Small intestine (tissue), 7 donors: ENCODE results near the gene SOX30. TPM values are rescaled to one million over a fixed set of nuclear protein-coding genes. Genes with fewer than 3 reads are reported as not detected.

Experiments
- DNase-seq, 2 donors: peaks; one replicate each; pipeline versions ENCODE4 v3.0.0 to v3.0.0-alpha.2; 2013
- FAIRE-seq: peaks from 2 replicates; lab custom pipeline; 2012; peaks lifted over from hg19 to GRCh38; lab: Jason Lieb, UNC
- H3K27ac ChIP-seq, 3 donors: one replicate each; pipeline ENCODE4 v1.5.1; 2013; ENCODE audit warnings: low read length in 2 of 3, mild to moderate bottlenecking in 2 of 3, control low read depth in 1 of 3, inconsistent platforms in 1 of 3, low read depth in 1 of 3, moderate library complexity in 1 of 3
- H3K27me3 ChIP-seq, 3 donors: one replicate each; pipeline ENCODE4 v1.6.1; 2013; ENCODE audit warnings: low read length in 3 of 3, inconsistent platforms in 1 of 3; ENCODE audit not compliant: control insufficient read depth in 3 of 3, insufficient read depth in 3 of 3
- H3K36me3 ChIP-seq, 3 donors: one replicate each; pipeline ENCODE4 v1.6.1; 2013; ENCODE audit warnings: low read length in 3 of 3, inconsistent platforms in 1 of 3, low read depth in 1 of 3, mild to moderate bottlenecking in 1 of 3, moderate library complexity in 1 of 3; ENCODE audit not compliant: control insufficient read depth in 3 of 3, insufficient read depth in 2 of 3
- H3K4me1 ChIP-seq, 3 donors: one replicate each; pipeline ENCODE4 v1.6.1; 2013; ENCODE audit warnings: low read length in 2 of 3, inconsistent platforms in 1 of 3, low read depth in 1 of 3, mild to moderate bottlenecking in 1 of 3, moderate library complexity in 1 of 3; ENCODE audit not compliant: control insufficient read depth in 3 of 3, insufficient read depth in 2 of 3
- H3K4me3 ChIP-seq, 3 donors: one replicate each; pipeline ENCODE4 v1.5.1; 2013; ENCODE audit warnings: low read length in 3 of 3, control low read depth in 1 of 3, inconsistent platforms in 1 of 3, low read depth in 1 of 3, mild to moderate bottlenecking in 1 of 3, moderate library complexity in 1 of 3
- H3K9me3 ChIP-seq, 2 donors: one replicate each; pipeline ENCODE4 v1.6.1; 2013; ENCODE audit warnings: low read depth in 1 of 2, low read length in 1 of 2; ENCODE audit not compliant: control insufficient read depth in 2 of 2, insufficient read depth in 1 of 2
- WGBS, 3 donors: extraction: QIAGEN DNeasy Blood & Tissue Kit; methylation state at CpG; one replicate each; pipeline ENCODE4 v1.1.7; 2013; 5-methylcytosine and 5-hydroxymethylcytosine counted together
- polyA plus RNA-seq, 4 donors: library from polyadenylated mRNA; stranded (reverse) in 3 of 4; unstranded in 1 of 4; fragments of 200-250 nt in 3 of 4; fragments of 120-200 nt in 1 of 4; gene quantifications; one replicate each; pipeline versions ENCODE4 v1.2.1 to v1.2.3, GENCODE V29; 2013
- donor health status: healthy with polysubstance abuse.
- donor health status: control.
- donor health status: control.
- donor health status: Bipolar disorder and iron deficiency.
- donor health status: healthy.

Gene SOX30
- polyA plus RNA-seq, 4 donors: 0.15 to 0.96 (median 0.22) TPM; not detected in 1

DNA sequence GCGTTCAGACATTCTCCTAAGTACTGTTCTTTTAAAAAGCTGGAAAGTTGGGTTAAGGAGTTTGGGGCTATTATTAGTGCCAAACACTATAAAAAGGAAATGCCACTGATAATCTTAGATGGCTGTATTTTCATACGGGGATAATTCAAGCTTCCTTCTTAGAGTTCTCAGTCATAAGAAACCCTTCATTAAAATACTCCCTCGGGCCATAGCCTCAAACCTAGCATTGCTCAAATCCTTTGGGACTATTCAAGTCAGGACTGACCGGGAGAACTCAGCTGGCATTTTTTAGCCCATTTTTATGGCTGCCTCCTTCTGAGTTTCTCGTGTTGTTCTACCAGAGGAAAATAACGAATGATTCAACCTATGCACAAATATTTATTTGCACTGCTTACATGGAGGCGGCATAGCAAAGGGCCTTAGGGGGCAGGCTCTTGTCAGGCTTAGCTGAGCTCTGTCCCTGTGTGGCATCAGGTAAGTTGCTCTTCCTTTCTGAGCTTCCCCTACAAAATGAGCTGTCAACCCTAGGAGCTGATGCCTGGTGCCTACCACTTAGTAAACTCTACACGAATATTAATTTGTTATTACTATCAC is 43.2 kb downstream of the SOX30 start:
- FAIRE-seq: no peak
- no peak for DNase-seq
- 75 to 78% (median 78%) methylated on average over 8 of the region's 8 CpGs for WGBS, 3 donors

DNA sequence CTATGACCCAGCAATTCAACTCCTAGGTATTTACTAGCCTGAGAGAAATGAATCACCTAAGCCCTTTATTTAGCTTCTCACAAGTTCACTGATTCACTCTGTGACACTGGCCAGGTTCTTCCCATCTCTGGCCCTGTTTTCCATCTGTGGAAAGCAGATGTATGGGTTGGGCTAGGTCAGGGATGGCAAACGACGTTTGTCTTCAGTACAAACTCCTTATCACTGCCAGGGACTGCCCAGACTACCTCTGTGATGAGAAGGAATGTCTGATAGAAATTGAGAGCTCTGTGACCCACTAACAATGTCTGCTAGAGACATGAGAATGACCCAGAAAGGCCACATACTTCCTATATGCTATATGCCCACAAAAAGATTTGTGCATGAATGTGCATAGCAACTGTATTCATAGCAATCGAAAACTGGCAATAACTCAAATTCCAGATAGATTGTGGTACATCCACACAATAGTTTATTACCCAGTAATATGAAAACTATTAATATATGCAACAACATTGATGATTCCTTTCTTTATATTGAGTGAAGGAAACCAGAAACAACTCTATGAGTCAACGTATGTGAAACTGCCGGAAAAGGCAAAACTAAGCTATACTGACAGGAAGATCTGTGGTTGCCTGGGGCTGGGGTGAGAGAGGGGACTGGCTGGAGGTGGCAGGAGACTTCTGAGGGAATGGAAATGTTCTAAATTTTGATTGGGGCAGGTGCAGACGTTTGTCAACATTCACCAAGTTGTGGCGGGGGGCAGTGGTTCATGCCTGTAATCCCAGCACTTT is 44.7 kb downstream of the SOX30 start:
- FAIRE-seq (no peak), DNase-seq (peak in 1 of 2 donors; percentile 49)
- Histone ChIP-seq H3K4me1 (peaks cover 0 to 2% (median 0%) of the 10 kb centered on the region in 3 donors), H3K36me3 (no peaks in the 10 kb centered on the region), H3K4me3 (no peak overlapping the region), H3K27me3 (no peaks in the 10 kb centered on the region), H3K9me3 (no peaks in the 10 kb centered on the region), H3K27ac (peak overlapping the region in 1 of 3 donors; percentile 55)
- WGBS, 3 donors: 44 to 58% (median 46%) methylated on average over 7 of the region's 7 CpGs

More for the DNA sequence above, 43.2 kb downstream of the SOX30 start:
- H3K9me3 ChIP-seq: no peaks in the 10 kb centered on the region
- no peak overlapping the region for H3K4me3 ChIP-seq
- H3K36me3 ChIP-seq: no peaks in the 10 kb centered on the region
- H3K27me3 ChIP-seq: no peaks in the 10 kb centered on the region
- H3K27ac ChIP-seq: no peak overlapping the region
- H3K4me1 ChIP-seq: peaks cover 0 to 12% (median 2%) of the 10 kb centered on the region in 3 donors

DNA sequence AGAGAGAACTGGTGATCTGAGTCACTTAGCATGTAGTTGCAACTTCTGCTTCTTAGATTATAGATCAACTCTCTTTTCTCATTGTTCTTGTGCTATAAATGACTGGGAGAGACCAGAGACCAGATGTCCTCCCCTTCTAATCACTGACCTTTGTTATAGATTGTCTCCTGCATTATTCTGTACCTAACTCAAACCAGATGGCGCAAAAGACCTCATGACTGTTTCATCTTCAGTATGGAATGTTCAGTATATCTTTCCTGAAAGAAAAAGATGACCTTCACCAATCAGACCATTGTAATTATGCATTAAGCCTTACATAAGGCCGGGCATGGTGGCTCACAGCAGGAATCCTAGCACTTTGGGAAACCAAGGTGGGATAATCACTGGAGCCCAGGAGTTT is 46.2 kb downstream of the SOX30 start:
- 94 to 98% (median 95%) methylated on average over 2 of the region's 2 CpGs for WGBS, 3 donors
- Histone ChIP-seq H3K27me3 (no peaks in the 10 kb centered on the region), H3K27ac (no peak overlapping the region), H3K4me3 (no peak overlapping the region), H3K36me3 (no peaks in the 10 kb centered on the region), H3K4me1 (no peaks in the 10 kb centered on the region), H3K9me3 (no peaks in the 10 kb centered on the region)
- FAIRE-seq (no peak), DNase-seq (no peak)

GRCh38 chr5:157603333-157604190 is 48.7 kb downstream of the SOX30 start:
- peak in 1 of 2 donors; percentile 35 for DNase-seq
- no peaks in the 10 kb centered on the region for H3K4me1 ChIP-seq
- no peak overlapping the region for H3K4me3 ChIP-seq
- no peaks in the 10 kb centered on the region for H3K27me3 ChIP-seq
- peak overlapping the region in 1 of 3 donors; percentile 60 for H3K27ac ChIP-seq
- FAIRE-seq: no peak
- no peaks in the 10 kb centered on the region for H3K36me3 ChIP-seq
- 69 to 80% (median 78%) methylated on average over 12 of the region's 12 CpGs for WGBS, 3 donors
- H3K9me3 ChIP-seq: no peaks in the 10 kb centered on the region

DNA sequence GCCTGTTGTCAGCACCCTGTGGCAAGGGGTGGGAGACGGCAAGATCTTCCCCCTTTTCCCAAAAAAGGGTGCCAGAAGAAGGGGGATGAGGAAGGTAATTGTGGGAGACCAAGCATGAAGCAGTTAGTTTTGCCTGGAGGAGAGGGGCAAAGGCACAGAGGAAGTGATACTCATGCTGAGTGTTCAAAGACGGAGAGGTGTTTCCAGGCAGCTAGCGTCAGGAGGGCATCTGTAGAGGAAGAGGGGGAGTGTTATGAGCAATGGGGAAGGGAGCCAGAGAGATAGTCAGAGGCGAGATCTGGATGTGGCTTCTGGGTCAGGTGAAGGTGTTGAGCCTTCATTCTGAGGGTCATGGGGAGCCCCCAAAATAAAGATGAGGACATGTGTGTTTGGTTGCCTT is 49.7 kb downstream of the SOX30 start:
- DNase-seq (no peak), FAIRE-seq (no peak)
- Histone ChIP-seq H3K4me3 (no peak overlapping the region), H3K27me3 (no peaks in the 10 kb centered on the region), H3K27ac (peak overlapping the region in 1 of 3 donors; percentile 66), H3K9me3 (no peaks in the 10 kb centered on the region), H3K36me3 (no peaks in the 10 kb centered on the region), H3K4me1 (no peaks in the 10 kb centered on the region)
- WGBS, 3 donors: 67 to 91% (median 80%) methylated on average over 4 of the region's 4 CpGs

DNA sequence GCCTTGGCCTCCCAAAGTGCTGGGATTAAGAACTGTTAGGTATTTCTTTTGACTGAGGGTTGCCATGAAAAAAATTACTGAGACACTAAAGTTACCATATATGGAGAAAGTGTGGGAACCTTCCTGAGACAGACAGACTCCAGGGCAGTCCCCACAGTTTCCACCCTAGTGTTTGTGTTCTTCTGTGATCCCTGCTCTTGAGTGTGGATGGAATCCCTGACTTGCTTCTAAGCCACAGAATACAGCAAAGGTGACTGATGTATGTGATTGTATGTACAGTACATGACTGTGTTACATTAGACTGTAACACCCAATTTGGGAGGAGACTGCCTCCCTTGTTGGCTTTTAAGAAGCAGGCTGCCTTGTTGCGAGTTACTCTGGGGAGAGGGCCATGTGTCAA is 52.0 kb downstream of the SOX30 start:
- 78 to 100% (median 91%) methylated on average over 1 of the region's 1 CpG for WGBS, 3 donors

DNA sequence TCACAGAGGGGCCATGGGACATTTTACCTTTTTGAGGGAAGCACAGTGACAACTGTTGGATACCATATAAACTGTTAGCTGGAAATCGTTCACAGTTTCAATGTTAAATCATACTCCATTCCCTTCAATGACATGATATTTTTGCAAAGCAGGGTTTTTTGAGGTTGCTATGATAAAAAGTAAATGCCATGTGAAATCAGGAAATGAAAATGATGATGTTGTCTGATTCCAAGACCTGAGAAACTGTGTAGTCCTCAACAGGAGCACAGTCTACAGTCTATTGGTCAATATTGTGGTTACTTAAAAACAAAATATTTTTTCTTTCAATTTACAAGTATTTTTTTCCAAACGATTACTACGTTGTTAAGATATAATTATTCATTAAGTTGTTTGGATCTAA is 52.7 kb downstream of the SOX30 start:
- WGBS, 3 donors: 64 to 83% (median 73%) methylated on average over 3 of the region's 3 CpGs
- peaks cover 0 to 5% (median 4%) of the 10 kb centered on the region in 3 donors for H3K4me1 ChIP-seq
- no peak overlapping the region for H3K27ac ChIP-seq
- H3K4me3 ChIP-seq: no peak overlapping the region
- FAIRE-seq (no peak), DNase-seq (no peak)
- H3K36me3 ChIP-seq: no peaks in the 10 kb centered on the region
- no peaks in the 10 kb centered on the region for H3K9me3 ChIP-seq
- no peaks in the 10 kb centered on the region for H3K27me3 ChIP-seq

More for the DNA sequence above, 52.0 kb downstream of the SOX30 start:
- Histone ChIP-seq H3K4me1 (peaks cover 0 to 2% (median 2%) of the 10 kb centered on the region in 3 donors), H3K4me3 (no peak overlapping the region), H3K9me3 (no peaks in the 10 kb centered on the region), H3K27ac (no peak overlapping the region), H3K36me3 (no peaks in the 10 kb centered on the region), H3K27me3 (no peaks in the 10 kb centered on the region)
- DNase-seq (no peak), FAIRE-seq (no peak)

- DNase-seq (no peak), FAIRE-seq (peak; percentile 62)
- WGBS, 3 donors: 59 to 83% (median 59%) methylated on average over 2 of the region's 2 CpGs
- Histone ChIP-seq H3K36me3 (no peaks in the 10 kb centered on the region), H3K4me1 (peaks cover 0 to 12% (median 4%) of the 10 kb centered on the region in 3 donors), H3K4me3 (no peak overlapping the region), H3K27ac (no peak overlapping the region), H3K9me3 (no peaks in the 10 kb centered on the region), H3K27me3 (no peaks in the 10 kb centered on the region)
These were observed 53.8 kb downstream of the SOX30 start for GRCh38 chr5:157598350-157598936.
